Endodermal cell (in vitro differentiated cells): Measurements from ENCODE around the gene SMYD3. TPM values are rescaled to one million over a fixed set of nuclear protein-coding genes. Genes with fewer than 3 reads are reported as not detected.

ENCODE experiments used
- DNase-seq: peaks from one replicate; pipeline ENCODE4 v3.0.0-alpha.2; 2017
- H3K27ac ChIP-seq: 2 replicates; pipeline ENCODE4 v1.5.1; 2013; ENCODE audit warnings: mild to moderate bottlenecking, low read depth, low read length, moderate library complexity
- H3K27me3 ChIP-seq: 2 replicates; pipeline ENCODE4 v1.6.1; 2013; ENCODE audit warnings: mild to moderate bottlenecking, low read length, moderate library complexity; ENCODE audit not compliant: insufficient read depth, control insufficient read depth, poor library complexity, severe bottlenecking
- H3K36me3 ChIP-seq: 2 replicates; pipeline ENCODE4 v1.7.0; 2013; ENCODE audit warnings: mild to moderate bottlenecking, low read length, moderate library complexity; ENCODE audit not compliant: control insufficient read depth, insufficient read depth
- H3K4me1 ChIP-seq: one replicate; pipeline ENCODE4 v1.7.0; 2013; ENCODE audit warnings: low read length; ENCODE audit not compliant: control insufficient read depth, insufficient read depth
- H3K4me3 ChIP-seq: 2 replicates; pipeline ENCODE4 v1.5.1; 2013; ENCODE audit warnings: mild to moderate bottlenecking, low read length, moderate library complexity
- H3K9ac ChIP-seq: 2 replicates; pipeline ENCODE4 v1.6.1; 2013; ENCODE audit warnings: mild to moderate bottlenecking, low read length, moderate library complexity; ENCODE audit not compliant: poor library complexity, severe bottlenecking; ENCODE audit errors: extremely low read depth
- H3K9me3 ChIP-seq: 2 replicates; pipeline ENCODE4 v1.6.1; 2013; ENCODE audit warnings: mild to moderate bottlenecking, low read length, moderate library complexity; ENCODE audit not compliant: control insufficient read depth
- H3K27ac Mint-ChIP-seq: 2 replicates; pipeline ENCODE4 v1.8.0; 2020; ENCODE audit warnings: mixed read lengths
- H3K27me3 Mint-ChIP-seq: 2 replicates; pipeline ENCODE4 v1.8.0; 2021; ENCODE audit warnings: mild to moderate bottlenecking, mixed read lengths; ENCODE audit not compliant: insufficient read depth
- H3K36me3 Mint-ChIP-seq: 2 replicates; pipeline ENCODE4 v1.8.0; 2020; ENCODE audit warnings: low read depth, mixed read lengths
- H3K4me1 Mint-ChIP-seq: 2 replicates; pipeline ENCODE4 v1.8.0; 2020; ENCODE audit warnings: mixed read lengths
- H3K4me3 Mint-ChIP-seq: 2 replicates; pipeline ENCODE4 v1.8.0; 2020; ENCODE audit warnings: mild to moderate bottlenecking, moderate library complexity, mixed read lengths
- H3K9me3 Mint-ChIP-seq: 2 replicates; pipeline ENCODE4 v1.8.0; 2020; ENCODE audit warnings: mild to moderate bottlenecking, mixed read lengths
- WGBS, 2 experiments: methylation state at CpG; one replicate each; pipeline versions ENCODE4 v1.1.5 to v1.1.7; 2013; ENCODE audit warnings: missing lambda C conversion rate in 2 of 2, mixed read lengths in 1 of 2; ENCODE audit not compliant: insufficient coverage in 1 of 2, insufficient read length in 1 of 2; 5-methylcytosine and 5-hydroxymethylcytosine counted together
- total RNA-seq, 2 donors: library from RNA; stranded (reverse); fragmentation: NEBNext Ultra II Directional in 1 of 2; extraction: Animal tissue kit (Norgen Biotek cat#: 25700) in 1 of 2; gene quantifications; 2 replicates in 1 of 2; 3 replicates in 1 of 2; pipeline ENCODE4 v1.2.1, GENCODE V29; 2021
- TF ChIP-seq, protein P1 (sequence below): fragments of 200-600 bp; sonication (generic); conservative IDR thresholded peaks from 2 replicates; pipeline ENCODE4 v1.5.0; 2021; ENCODE audit warnings: antibody characterized with exemption, mild to moderate bottlenecking

The SMYD3 gene
- total RNA-seq, 2 donors from 2014 or later, result 32.3 to 45.8 TPM

DNA sequence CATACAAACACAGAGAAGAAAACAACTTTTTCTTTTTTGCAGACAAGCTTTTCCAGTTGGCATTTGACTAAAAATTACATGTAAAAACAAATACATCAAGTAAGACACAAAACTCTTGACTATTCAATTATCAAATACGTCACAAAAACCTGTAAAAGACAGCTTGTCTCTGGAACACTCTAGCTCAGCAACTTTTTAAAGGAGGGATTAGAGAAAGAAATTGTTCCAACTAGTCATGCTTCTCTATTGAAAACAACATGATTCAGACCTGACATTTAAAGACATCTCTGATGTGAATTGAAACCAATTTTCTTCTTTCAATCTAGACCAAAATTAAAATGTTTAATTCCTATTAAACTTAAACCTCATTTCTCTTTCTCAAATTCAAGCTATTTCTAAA lies 30.3 kb downstream of the SMYD3 start:
- H3K27ac Mint-ChIP-seq, result no peak overlapping the region
- no peak for DNase-seq
- H3K4me3 Mint-ChIP-seq, result no peak overlapping the region
- no peaks in the 10 kb centered on the region for H3K9me3 Mint-ChIP-seq
- H3K36me3 Mint-ChIP-seq, result no peaks in the 10 kb centered on the region
- Histone ChIP-seq H3K4me3 (no peak overlapping the region), H3K9ac (no peak overlapping the region), H3K27ac (no peak overlapping the region), H3K36me3 (no peaks in the 10 kb centered on the region), H3K4me1 (no peaks in the 10 kb centered on the region), H3K9me3 (no peaks in the 10 kb centered on the region), H3K27me3 (no peaks in the 10 kb centered on the region)
- TF ChIP-seq, protein P1, sequence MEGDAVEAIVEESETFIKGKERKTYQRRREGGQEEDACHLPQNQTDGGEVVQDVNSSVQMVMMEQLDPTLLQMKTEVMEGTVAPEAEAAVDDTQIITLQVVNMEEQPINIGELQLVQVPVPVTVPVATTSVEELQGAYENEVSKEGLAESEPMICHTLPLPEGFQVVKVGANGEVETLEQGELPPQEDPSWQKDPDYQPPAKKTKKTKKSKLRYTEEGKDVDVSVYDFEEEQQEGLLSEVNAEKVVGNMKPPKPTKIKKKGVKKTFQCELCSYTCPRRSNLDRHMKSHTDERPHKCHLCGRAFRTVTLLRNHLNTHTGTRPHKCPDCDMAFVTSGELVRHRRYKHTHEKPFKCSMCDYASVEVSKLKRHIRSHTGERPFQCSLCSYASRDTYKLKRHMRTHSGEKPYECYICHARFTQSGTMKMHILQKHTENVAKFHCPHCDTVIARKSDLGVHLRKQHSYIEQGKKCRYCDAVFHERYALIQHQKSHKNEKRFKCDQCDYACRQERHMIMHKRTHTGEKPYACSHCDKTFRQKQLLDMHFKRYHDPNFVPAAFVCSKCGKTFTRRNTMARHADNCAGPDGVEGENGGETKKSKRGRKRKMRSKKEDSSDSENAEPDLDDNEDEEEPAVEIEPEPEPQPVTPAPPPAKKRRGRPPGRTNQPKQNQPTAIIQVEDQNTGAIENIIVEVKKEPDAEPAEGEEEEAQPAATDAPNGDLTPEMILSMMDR, result no peak
- peaks cover 3% of the 10 kb centered on the region for H3K4me1 Mint-ChIP-seq
- no peaks in the 10 kb centered on the region for H3K27me3 Mint-ChIP-seq
- 100% methylated on average over 1 of the region's 1 CpG for WGBS, 2 experiments

GRCh38 chr1:246471688-246472087 lies 35.4 kb downstream of the SMYD3 start:
- H3K9ac ChIP-seq, result no peak overlapping the region
- Mint-ChIP-seq H3K9me3 (no peaks in the 10 kb centered on the region), H3K4me1 (peaks cover 3% of the 10 kb centered on the region), H3K36me3 (no peaks in the 10 kb centered on the region), H3K27ac (peak overlapping the region; percentile 24), H3K4me3 (no peak overlapping the region), H3K27me3 (no peaks in the 10 kb centered on the region)
- whole genome bisulfite sequencing, 2 experiments, result no CpG with 5 or more reads among the region's 1 CpG
- H3K27ac ChIP-seq, result no peak overlapping the region
- TF ChIP-seq, protein P1, result no peak
- no peak overlapping the region for H3K4me3 ChIP-seq
- H3K36me3 ChIP-seq, result no peaks in the 10 kb centered on the region
- no peaks in the 10 kb centered on the region for H3K27me3 ChIP-seq
- no peaks in the 10 kb centered on the region for H3K9me3 ChIP-seq
- no peak for DNase-seq
- no peaks in the 10 kb centered on the region for H3K4me1 ChIP-seq

DNA sequence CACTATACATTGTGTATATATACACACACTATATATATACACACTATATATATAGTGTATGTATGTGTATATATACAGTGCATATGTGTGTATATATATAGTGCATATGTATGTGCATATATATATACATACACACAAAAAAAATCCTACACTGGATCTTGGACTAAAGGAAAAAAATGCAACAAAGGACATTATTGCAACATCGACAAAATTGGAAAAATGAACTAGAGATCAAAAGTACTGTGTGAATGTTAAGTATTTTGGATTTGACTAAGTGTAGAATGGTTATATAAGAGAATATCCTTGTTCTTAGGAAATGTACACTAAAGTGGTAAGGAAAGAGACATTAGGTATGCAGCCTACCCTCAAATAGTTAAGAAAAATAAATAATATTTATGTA lies 36.5 kb downstream of the SMYD3 start:
- H3K4me3 Mint-ChIP-seq, result no peak overlapping the region
- H3K36me3 ChIP-seq, result no peaks in the 10 kb centered on the region
- H3K9ac ChIP-seq, result no peak overlapping the region
- no peaks in the 10 kb centered on the region for H3K9me3 ChIP-seq
- H3K27me3 ChIP-seq, result no peaks in the 10 kb centered on the region
- no peak for DNase-seq
- no peaks in the 10 kb centered on the region for H3K36me3 Mint-ChIP-seq
- WGBS, 2 experiments, result 84 to 93% methylated on average over 1 of the region's 1 CpG
- H3K27ac Mint-ChIP-seq, result no peak overlapping the region
- H3K4me1 Mint-ChIP-seq, result peaks cover 3% of the 10 kb centered on the region
- H3K4me3 ChIP-seq, result no peak overlapping the region
- no peak overlapping the region for H3K27ac ChIP-seq
- H3K27me3 Mint-ChIP-seq, result no peaks in the 10 kb centered on the region
- no peaks in the 10 kb centered on the region for H3K9me3 Mint-ChIP-seq
- TF ChIP-seq, protein P1, result no peak
- no peaks in the 10 kb centered on the region for H3K4me1 ChIP-seq
